HG02981 (cell line): Measurements from ENCODE around the gene PPP1R12B.
"Not testable (repeated sequence)": the region's sequence is repeated elsewhere in the genome, so short reads cannot be mapped to it uniquely, and the experiment has no call there.

Experiments
- ATAC-seq: cut with Tn5 transposase; IDR thresholded peaks from one replicate; pipeline ENCODE4 v1.9.1; 2021; ENCODE audit warnings: mild to moderate bottlenecking, moderate library complexity; ENCODE audit not compliant: unreplicated experiment

PPP1R12B gene

DNA sequence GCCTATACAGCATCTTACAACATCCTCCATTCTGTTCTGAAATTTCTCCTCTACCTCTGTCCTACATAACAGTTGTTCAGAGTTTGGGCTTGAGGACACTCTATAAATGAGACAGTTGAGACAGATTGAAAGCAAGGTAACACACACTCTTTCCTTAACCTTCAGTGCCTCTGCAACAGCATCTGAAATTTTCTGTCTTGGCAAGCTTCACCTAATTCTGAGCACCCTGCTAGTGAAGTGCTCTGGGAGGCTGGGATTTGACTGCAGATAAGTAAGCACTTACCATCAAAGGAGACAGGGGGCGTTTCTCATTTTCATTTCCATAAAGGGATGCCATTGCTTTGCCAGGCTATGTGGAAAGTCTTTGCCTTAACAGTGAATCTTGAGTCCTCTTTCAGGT, 53.3 kb downstream of the PPP1R12B start:
- ATAC-seq: not testable (repeated sequence)

DNA sequence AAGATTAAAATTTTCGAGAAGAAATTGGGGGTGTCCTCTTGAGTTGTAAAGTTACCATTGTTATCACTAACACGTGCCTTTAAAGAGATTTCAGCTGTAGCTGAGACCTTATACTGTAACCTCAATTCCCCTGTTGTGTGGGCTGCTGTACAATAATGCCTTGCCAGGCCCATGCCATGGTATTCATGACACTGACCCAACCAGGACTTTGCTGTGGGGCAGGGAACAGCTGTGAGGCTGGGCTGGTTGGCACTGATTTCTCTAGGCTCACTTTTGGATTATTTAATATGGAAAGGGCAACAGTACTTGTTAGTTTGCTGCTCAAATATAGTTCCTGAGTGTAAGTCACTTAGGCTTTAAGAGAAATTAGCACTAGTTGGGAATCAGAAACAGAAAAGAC, 54.9 kb downstream of the PPP1R12B start:
- not testable (repeated sequence) for ATAC-seq

DNA sequence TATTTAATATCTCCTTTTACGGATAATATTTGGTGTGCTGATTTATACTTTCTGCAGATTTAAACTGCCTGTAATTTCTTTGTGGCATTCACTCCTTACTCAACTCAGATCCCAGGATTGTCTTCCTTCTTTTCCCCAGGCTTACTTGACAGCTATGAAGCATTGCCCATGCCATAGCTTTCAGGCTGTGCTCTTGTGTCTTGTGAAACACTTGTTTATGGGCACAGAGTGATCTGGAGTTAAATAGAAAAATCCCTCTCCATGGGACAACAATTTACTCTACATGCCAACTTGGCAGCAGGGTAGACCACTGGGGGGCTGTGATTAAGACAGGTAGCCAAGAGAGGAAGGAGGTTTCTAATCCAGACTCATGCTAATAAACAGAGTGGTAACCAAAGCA, 57.4 kb downstream of the PPP1R12B start:
- ATAC-seq: no peak

DNA sequence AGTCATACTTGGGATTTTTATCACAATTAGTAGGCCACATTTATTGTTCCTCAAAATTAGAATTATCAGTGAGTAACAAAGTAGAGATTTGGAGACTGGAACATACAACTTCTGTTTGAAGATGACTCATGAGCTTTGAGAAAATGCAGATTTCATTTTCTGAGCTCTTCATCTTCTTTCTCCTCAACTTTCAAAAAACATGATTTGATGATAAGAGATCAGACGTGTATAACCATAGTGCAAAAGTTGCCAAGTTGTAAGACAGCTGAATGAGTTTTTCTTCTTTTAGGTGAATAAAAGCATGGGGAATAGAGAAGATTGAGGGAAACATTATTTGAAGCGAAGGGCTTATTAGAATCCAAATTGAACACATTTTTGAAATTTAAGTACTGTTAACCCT, 58.4 kb downstream of the PPP1R12B start:
- not testable (repeated sequence) for ATAC-seq

DNA sequence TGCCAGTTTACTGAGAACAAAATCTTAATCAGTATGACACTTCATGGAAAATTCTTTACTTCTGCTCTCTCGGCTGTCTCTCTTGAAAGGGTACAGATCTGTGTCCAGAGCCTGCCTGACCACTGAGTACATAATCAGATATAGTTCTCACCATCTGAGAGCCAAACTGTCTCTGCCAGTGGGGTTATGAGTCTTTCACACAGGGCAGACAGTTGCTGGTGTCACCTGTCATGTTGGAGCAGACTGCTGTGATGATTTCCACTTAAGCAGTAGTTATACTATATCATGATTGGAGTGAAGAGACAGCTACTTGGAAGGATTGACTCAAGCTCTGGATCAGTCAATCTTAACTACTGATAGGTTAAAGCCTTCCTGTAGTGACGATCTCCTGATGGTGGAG, 58.9 kb downstream of the PPP1R12B start:
- ATAC-seq: not testable (repeated sequence)

DNA sequence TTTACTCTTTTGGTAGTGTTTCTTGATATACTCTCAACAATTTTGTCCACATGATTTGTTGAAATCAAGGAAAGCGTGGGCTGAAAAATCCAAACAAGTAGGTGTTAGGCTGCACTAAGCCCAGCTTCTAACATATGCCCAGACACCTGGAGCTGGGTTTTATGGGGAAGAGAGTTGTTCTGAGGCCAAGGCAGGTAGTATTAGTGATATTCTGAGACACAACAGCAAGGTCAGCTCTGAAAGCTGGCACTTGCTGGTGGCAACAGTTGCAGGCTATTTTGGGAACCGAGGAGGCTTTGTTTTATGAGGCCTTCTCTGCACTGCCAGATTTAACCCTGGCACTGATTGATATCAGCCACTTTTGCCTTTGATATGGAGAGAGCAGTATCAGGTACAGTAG, 61.8 kb downstream of the PPP1R12B start:
- not testable (repeated sequence) for ATAC-seq

DNA sequence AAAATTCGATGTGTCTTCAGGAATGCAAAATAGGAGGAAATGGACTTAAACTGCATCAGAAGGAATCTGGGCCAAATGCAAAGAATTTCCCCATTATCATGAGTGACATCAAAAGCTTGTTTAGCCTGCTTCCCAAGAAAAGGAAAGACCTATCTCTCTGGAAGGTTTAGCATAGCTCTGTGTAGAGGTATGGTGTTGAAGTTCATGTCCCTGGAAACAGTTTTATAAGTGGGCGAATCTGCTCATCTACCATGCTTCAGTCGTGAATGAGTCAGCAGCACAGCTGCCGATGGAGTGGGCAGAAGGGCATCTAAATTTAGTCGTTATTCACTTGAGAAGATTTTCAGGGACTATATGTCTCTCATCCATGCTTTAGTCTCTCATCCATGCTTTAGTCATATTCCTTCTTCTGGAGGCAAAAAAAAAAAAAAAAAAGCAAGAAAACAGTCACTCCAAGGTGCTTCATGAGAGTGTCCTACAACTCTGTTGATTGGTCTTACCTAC, 62.4 kb downstream of the PPP1R12B start:
- ATAC-seq: not testable (repeated sequence)

DNA sequence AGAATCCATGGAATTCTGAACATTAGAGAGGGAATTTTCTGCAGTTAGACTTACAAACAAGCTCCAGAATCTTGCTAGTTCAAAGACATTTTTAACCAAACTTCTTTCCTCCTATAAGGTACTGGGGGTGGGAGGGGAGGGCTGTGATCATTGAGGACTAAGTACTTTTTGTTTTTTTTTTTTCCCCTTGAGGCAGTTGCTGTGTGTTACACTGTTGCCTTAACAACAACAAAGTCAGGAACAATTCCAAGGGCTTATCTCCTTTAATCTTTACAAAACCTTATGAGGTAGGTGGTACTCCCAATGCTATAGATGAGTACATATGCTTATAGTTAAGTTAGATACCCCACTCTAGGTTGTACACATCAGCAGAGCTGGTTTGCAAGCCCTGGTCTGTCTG, 62.9 kb downstream of the PPP1R12B start:
- no peak for ATAC-seq

DNA sequence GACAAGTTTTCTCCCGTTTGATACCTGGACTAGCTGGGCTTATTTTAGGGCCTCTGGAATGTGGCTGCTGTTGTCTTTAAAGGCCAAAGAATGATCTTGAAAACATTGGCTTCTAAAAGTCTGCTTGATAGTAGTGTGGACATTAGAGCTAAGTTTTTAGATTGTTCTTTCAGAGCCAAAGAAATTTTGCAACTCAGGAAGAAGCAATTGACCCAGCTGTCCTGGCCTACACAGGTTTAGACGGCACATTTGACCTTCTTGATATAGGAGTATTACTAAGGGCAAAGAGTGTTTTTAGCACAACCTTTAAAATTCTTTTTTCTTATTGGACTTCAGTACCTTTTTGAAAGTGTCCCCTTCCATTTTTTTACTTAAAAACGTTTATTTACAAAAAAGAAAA, 63.9 kb downstream of the PPP1R12B start:
- ATAC-seq: not testable (repeated sequence)

DNA sequence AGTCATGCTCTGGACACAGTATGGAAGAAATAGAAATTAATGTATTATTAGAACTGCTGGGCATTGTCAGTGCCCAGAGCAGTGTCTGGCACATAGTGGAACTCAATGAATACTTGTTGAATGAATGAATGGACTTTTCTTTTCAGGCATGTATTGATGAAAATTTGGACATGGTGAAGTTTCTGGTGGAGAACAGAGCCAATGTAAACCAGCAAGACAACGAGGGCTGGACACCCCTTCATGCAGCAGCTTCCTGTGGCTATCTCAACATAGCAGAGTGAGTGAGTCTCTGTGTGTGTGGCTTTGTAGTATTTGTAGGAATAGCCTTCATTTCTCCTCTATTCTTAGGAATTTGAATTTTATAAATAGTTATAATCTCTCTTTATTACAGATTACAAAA, 68.1 kb downstream of the PPP1R12B start:
- ATAC-seq: no peak

DNA sequence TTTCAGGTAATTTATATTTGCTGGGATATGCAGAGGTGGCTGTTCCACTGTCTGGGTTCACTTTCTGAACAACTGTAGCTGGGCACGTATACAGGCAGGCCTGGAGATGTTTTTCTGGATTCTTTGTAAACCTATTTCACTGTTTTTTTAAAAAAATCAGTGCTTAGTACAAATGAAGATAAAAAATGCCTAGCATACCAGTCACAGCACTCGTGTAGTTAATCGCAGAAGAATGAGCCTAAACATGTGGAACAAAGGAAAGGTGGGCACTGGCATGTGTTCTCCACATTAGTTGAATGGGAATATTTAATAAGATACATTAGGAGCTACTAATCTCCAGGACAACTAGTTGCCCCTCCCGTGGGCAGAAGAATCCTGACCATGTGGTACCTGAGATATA, 68.6 kb downstream of the PPP1R12B start:
- not testable (repeated sequence) for ATAC-seq

DNA sequence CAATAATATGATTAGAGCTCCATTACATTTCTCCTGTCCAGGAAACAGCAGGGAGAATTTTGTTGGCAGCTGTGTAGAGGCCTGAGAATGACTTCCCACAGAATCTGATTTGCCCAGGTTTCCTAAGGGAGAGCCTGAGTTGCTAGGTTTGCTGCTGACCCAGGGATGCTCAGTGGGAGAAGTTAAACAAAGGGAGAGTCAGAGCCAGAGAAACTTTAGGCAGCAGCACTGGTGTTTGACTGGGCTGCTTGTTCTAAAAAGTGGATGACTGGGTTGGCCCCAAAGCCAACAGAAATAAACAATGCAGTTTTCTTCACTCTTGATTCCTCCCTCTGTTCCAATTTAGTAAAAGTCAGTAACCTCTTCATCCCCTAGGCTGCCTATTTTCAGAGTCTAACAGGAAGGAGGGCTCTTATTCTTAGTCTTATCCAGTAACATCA, 69.3 kb downstream of the PPP1R12B start:
- not testable (repeated sequence) for ATAC-seq

DNA sequence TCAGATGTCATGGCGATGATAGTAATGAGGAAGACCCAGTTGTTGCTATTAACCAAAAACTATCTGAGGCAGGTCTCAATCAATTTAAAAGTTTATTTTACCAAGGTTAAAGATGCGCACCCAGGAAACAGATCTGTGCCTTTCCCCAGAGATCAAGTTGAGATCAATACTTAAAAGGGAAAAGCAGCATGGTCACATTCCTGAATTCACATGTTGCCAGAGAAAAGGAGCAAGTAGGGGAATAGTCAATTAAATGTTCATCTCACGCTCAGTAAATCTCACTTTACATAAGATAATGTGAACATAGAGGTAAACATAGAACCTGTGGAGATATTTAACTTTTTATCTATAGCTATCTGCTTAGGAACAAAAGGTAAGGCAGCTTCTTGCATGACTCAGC, 71.2 kb downstream of the PPP1R12B start:
- ATAC-seq: not testable (repeated sequence)

DNA sequence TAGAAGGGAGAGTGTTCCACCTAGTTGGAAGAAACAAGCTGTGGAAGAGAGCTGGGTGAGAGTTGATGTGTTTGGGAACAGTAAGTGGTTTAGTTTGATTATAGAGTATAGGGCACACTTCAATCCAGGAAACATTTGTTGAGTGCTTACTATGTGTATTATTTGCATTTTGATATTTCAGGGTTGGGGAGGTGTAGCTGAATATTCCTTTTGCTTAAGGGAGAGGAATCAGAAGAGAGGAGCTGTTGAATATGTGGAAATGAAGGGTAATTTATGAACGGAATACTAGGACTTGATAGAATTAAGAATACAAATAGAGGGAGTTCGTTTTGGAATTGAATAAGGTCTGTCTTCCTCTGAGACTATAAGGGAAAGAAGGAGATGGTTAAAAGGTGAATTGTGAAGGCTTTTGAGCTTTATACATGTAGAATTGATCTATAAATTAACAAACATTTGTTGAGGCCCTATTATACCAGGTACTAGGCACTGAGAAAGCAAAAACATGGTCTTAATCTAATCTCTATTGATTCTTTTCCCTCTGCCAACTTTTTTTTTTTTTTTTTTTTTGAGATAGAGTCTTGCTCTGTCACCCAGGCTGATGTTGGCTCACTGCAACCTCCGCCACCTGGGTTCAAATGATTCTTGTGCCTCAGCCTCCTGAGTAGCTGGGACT, 72.1 kb downstream of the PPP1R12B start:
- ATAC-seq: not testable (repeated sequence)

DNA sequence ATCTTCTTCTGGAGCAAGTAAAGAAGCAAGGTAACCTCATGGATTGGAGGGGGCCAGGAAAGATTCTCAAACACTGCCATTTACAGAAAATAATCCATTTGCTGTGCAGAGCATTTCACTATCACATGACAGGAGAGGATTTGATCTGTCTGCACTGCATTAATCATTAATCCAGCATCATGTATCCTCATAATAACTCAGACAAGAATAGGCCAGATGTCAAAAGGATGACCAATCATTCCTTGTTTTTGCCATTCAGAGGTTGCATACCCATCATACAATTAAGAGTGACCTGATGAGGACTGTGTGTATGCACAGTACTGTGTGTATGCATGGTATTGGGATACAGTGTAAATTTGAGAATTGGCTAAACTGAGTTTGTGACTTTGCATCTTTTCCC, 74.2 kb downstream of the PPP1R12B start:
- not testable (repeated sequence) for ATAC-seq

DNA sequence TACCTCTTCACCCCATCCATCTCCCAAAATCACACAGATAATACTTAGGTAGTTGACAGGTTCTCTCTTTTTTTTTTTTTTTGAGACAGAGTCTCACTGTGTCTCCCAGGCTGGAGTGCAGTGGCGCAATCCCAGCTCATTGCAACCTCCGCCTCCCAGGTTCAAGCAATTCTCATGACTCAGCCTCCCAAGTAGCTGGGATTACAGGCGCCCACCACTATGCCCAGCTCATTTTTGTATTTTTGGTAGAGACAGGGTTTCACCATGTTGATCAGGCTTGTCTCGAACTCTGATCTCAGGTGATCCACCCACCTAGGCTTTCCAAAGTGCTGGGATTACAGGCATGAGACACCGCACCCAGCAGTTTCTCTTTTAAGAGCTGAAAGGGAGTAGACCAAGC, 75.8 kb downstream of the PPP1R12B start:
- not testable (repeated sequence) for ATAC-seq

DNA sequence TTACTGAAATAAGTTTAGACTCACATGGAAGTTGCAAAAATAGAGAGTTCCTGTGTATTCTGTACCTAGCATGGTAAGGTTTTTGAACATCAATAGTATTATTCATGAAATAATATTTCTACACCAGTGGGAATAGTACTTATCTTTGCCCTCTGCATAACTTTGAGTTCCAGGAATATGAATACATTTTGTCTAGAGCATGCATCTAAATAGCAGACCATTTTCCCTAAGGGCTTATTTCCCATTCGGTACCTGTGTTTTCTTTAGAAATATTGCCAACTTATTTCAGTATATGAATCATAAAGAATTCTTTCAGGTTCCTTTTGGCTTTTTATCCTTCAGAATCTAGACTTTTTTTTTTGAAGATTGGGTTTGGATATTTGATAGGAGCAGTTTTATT, 81.6 kb downstream of the PPP1R12B start:
- ATAC-seq: not testable (repeated sequence)

DNA sequence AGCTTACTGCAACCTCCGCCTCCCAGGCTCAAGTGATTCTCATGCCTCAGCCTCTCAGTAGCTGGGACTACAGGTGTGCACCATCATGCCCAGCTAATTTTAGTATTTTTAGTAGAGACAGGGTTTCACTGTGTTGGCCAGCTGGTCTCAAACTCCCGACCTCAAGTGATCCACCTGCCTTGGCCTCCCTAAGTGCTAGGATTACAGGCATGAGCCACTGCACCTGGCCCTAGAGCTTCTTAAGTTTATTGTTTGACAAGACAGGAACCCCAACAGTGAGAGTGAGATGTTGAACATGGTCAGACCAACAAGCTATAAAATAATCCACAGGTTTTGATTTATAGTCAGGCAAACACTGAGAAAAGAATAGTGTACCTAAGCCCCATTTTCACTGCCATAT, 83.8 kb downstream of the PPP1R12B start:
- ATAC-seq: not testable (repeated sequence)

DNA sequence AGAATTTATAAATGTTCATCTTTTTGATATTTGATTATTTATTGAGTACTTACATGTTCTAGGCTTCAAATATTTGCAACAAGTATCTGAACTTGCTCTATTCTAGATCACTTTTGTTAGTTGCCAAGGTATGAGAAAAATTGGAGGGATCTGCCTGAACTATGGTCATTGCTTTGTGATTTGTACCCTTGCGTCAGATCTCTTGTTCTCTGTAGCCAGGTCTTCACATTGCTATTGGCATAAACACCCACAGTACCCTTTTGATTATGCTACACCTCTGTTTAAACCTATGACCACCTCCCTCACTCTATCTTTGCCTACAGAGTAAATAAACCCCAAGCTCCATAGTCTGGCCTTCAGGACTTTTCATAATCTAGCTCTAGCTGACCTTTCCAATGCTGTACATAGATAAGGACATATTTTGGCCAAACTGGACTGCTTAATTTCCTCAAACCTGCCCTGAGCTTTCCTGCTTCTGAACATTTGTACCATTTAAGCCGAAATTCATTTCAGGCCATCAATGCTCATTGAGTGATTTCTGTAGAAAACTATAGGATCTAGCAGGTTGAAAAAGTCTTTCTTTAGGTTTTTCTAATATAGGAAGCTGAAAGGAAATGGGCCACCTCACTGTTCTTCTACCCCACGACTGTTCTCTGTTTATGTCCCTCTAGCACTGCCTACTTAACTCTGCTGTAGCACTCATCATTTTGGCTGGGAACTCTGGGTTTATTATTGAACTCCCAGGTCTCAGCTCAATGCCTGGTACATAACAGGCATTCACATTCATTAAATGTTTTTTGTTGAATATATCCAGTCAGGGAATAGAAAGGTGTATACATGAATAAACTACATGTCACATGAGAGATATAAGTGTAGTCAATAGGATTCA, 84.9 kb downstream of the PPP1R12B start:
- no peak for ATAC-seq

DNA sequence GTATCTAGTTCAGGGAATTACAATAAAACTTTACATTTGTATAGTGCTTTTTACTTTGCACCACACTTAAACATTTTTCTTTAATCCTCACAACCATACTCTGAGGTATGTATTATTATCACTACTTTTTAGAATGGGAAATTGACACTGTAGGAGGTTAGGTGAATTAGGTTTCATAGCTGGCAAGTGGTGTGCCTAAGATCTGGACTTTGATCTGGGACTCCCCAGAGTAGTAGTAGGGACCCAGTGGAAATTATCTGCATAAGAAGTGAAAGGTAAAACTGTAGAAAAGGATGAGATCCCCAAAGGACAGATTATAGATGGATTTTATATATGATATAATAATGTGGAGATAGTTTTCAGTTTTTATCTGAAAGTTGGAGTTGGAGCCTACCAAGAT, 85.6 kb downstream of the PPP1R12B start:
- no peak for ATAC-seq

DNA sequence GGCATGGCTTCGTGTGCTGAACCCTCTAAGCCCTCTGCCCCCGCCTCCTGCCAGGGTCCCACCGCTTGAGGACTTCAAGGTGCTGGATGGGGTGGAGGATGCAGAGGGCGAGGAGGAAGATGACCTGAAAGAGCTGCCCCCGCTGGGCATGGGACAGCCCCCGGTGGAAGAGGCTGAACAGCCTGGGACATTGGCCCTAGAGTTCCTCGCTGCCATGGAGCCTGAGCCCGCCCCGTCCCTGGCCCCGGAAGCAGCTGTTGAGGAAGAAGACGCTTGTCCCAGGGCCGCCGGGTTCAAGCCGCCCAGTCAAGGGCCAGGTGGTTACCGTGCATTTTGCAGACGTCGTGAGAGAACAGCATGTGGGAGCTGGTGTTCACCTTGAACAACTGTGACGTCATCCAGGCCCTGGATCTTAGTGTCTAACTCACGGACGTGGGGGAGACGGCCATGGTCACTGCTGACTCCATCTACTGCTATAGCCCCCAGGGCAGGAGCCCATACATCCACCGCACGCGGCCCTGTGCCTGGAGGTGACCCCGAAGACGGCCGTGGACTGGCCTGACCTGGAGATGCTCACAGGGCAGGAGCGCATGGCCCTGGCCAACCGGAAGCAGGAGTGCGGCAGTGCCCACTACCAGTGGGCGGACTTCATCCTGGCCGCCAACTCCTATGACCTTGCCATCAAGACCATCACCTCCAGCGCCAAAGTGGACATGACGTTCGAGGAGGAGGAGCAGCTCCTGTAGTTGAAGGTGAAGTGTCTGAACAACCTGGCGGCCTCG, 90.1 kb downstream of the PPP1R12B start:
- ATAC-seq: no peak
